Measurements from ENCODE around the gene CCDC171. TPM values are rescaled to one million over a fixed set of nuclear protein-coding genes. Genes with fewer than 3 reads are reported as not detected.

Gene CCDC171
- total and polyA plus RNA-seq, 2 experiments from 2014 or later = 4.4 to 5.1 TPM

DNA sequence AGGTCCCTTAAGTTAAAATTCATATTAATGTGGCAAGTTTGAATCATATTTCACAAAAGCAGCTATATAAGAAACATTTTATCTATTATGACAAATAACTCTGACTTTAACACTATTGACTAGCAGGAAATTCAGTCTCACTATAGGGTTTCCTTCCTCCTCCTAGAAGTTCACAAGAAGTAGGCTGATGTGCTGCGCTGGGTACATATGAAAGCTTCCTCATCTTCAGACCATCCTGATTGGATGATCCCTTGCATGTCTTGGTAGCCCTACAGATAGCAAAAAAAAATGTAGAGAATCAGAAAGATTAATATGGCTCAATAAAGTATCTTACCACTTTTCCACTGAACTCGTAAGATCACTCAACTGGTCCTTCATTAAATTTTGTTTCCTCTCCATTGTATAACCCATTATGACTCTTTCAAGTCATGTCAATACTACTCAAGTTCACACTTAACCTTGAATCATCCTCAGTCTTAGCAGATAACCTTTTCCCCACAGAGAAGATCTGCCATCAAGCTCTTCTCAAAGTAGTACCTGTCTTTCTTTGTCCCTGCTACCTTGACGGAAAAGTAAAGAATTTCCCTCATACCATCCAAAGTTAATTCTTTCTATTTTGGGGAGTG is 30.6 kb upstream of the CCDC171 start:
- no peak overlapping the region for H3K27ac Mint-ChIP-seq

More for the DNA sequence above, 30.6 kb upstream of the CCDC171 start:
- Mint-ChIP-seq H3K36me3 (ENCODE audit: low read depth) (no peaks in the 10 kb centered on the region), H3K9me3 (no peaks in the 10 kb centered on the region), H3K27me3 (ENCODE audit: insufficient read depth, low read depth, poor library complexity) (no peaks in the 10 kb centered on the region), H3K4me1 (peaks cover 5% of the 10 kb centered on the region; the same call in 2 of the 3 replicates), H3K4me3 (no peak overlapping the region)
- no peaks in the 10 kb centered on the region for H3F3A ChIP-seq (replicated peaks; ENCODE audit: low read depth)
- H3K79me2 ChIP-seq (replicated peaks; ENCODE audit: insufficient read depth) = no peaks in the 10 kb centered on the region
- H4K20me1 ChIP-seq (replicated peaks; ENCODE audit: insufficient read depth) = no peaks in the 10 kb centered on the region
- TF ChIP-seq ZNF462 (CRISPR knock-in tag; IDR thresholded peaks at IDR 0.05) = no peak
- TF ChIP-seq EZH2 (IDR thresholded peaks at IDR 0.05; ENCODE audit: low read depth, unreplicated experiment) = no peak
- no peak for TF ChIP-seq STAT1 (IDR thresholded peaks at IDR 0.05; ENCODE audit: unreplicated experiment)
- TF ChIP-seq ZNF114 (CRISPR knock-in tag; IDR thresholded peaks at IDR 0.05) = no peak
- TF ChIP-seq ZNF331 (CRISPR knock-in tag; IDR thresholded peaks at IDR 0.05; ENCODE audit: low read depth) = no peak
- TF ChIP-seq NANOG (IDR thresholded peaks at IDR 0.05; ENCODE audit: borderline replicate concordance) = no peak
- TF ChIP-seq JUNB (IDR thresholded peaks at IDR 0.05; ENCODE audit: unreplicated experiment) = no peak
- no peak for TF ChIP-seq REST (IDR thresholded peaks at IDR 0.05; ENCODE audit: unreplicated experiment)
- no peak for TF ChIP-seq ETS1 (IDR thresholded peaks at IDR 0.05)
- TF ChIP-seq EZH2phosphoT487 (IDR thresholded peaks at IDR 0.05; ENCODE audit: unreplicated experiment) = no peak
- TF ChIP-seq, protein P1, sequence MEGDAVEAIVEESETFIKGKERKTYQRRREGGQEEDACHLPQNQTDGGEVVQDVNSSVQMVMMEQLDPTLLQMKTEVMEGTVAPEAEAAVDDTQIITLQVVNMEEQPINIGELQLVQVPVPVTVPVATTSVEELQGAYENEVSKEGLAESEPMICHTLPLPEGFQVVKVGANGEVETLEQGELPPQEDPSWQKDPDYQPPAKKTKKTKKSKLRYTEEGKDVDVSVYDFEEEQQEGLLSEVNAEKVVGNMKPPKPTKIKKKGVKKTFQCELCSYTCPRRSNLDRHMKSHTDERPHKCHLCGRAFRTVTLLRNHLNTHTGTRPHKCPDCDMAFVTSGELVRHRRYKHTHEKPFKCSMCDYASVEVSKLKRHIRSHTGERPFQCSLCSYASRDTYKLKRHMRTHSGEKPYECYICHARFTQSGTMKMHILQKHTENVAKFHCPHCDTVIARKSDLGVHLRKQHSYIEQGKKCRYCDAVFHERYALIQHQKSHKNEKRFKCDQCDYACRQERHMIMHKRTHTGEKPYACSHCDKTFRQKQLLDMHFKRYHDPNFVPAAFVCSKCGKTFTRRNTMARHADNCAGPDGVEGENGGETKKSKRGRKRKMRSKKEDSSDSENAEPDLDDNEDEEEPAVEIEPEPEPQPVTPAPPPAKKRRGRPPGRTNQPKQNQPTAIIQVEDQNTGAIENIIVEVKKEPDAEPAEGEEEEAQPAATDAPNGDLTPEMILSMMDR (conservative IDR thresholded peaks at IDR 0.05; ENCODE audit: low read depth in 2 of 2) = no peak
- no peak for TF ChIP-seq CREB1 (CRISPR knock-in tag; IDR thresholded peaks at IDR 0.05; ENCODE audit: low read depth)
- no peak for TF ChIP-seq POLR2AphosphoS5 (IDR thresholded peaks at IDR 0.05; ENCODE audit: low read depth)
- no peaks in the 10 kb centered on the region for H3K9me2 ChIP-seq (ENCODE audit: insufficient read depth)
- no peak overlapping the region for H3K4me3 ChIP-seq
- H3K27ac ChIP-seq (ENCODE audit: low read depth) = no peak overlapping the region
- peak overlapping the region; percentile 28; the same call in 1 of the 2 replicates for H2AFZ ChIP-seq
- DNase-seq (ENCODE audit: low spot score) (no peak), ATAC-seq (no peak)
- H3K4me2 ChIP-seq = no peak overlapping the region
- H3K27me3 ChIP-seq (ENCODE audit: insufficient read depth) = no peaks in the 10 kb centered on the region
- H3K36me3 ChIP-seq (ENCODE audit: insufficient read depth) = no peaks in the 10 kb centered on the region
- peaks cover 4% of the 10 kb centered on the region; the same call in 1 of the 2 replicates for H3K4me1 ChIP-seq (ENCODE audit: insufficient read depth)

Measured in GM23338 (cell line).